Upper lobe of right lung (tissue), 1 donor: ENCODE results near the gene ADD1. TPM values are rescaled to one million over a fixed set of nuclear protein-coding genes. Genes with fewer than 3 reads are reported as not detected.

ENCODE experiments used
- ATAC-seq: fragments of 200-7000 bp; cut with Tn5 transposase; one replicate; pipeline ENCODE4 v1.9.1; 2020; ENCODE audit warnings: mild to moderate bottlenecking, moderate library complexity
- DNase-seq: peaks from one replicate; pipeline ENCODE4 v3.0.0-alpha.2; 2020
- H3K27ac ChIP-seq: fragments of 200-600 bp; one replicate; pipeline ENCODE4 v1.8.0; 2022
- H3K27me3 ChIP-seq: fragments of 200-600 bp; one replicate; pipeline ENCODE4 v1.8.0; 2022; ENCODE audit warnings: mild to moderate bottlenecking
- H3K36me3 ChIP-seq: fragments of 200-600 bp; one replicate; pipeline ENCODE4 v1.8.0; 2022
- H3K4me1 ChIP-seq: fragments of 200-600 bp; one replicate; pipeline ENCODE4 v1.8.0; 2022
- H3K4me3 ChIP-seq: fragments of 200-600 bp; one replicate; pipeline ENCODE4 v1.8.0; 2022; ENCODE audit warnings: mild to moderate bottlenecking
- H3K9me3 ChIP-seq: fragments of 200-600 bp; one replicate; pipeline ENCODE4 v1.8.0; 2022
- intact Hi-C: fragments of 100-400 bp; cut with DNase I; formaldehyde crosslinking; loops from one replicate; pipeline ENCODE4 v1.11.0; 2022
- total RNA-seq: library from RNA; stranded (reverse); fragmentation: NEBNext Ultra II Directional; extraction: Animal tissue kit (Norgen Biotek cat#: 25700); gene quantifications from one replicate; pipeline ENCODE4 v1.2.1, GENCODE V29; 2021
- TF ChIP-seq, protein P1 (sequence below): fragments of 200-600 bp; IDR thresholded peaks from one replicate; pipeline ENCODE4 v1.8.0; 2022; ENCODE audit warnings: antibody characterized with exemption
- donor health status: DM: no; HTN: yes; CAD: no; lungs with severe emphysema.

ADD1 gene
- total RNA-seq, 1 donor from 2014 or later: 286 TPM

DNA sequence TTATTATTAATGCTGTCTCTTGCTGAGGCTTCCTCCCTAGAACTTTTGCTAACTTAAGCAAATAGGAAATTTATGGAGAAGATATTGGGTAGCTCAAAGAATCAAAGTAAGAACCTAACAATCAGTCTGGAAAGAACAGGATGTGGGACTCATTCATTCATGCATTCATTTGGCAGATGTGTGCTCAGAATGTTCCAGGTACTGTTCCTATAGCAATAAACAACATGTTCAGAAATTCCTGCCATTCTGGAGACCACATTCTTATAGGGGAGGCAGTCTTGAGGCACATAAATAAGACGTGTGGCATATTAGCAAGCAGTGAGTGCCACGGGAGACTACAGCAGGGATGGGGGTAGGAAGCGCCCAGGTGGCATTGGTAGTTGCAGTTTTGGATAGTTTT is 124.7 kb downstream of the ADD1 start:
- Histone ChIP-seq H3K36me3 (no peaks in the 10 kb centered on the region), H3K4me3 (no peak overlapping the region), H3K9me3 (no peaks in the 10 kb centered on the region), H3K27me3 (no peaks in the 10 kb centered on the region), H3K4me1 (peaks cover 5% of the 10 kb centered on the region), H3K27ac (no peak overlapping the region)
- DNase-seq (no peak), ATAC-seq (no peak)
- TF ChIP-seq, protein P1, sequence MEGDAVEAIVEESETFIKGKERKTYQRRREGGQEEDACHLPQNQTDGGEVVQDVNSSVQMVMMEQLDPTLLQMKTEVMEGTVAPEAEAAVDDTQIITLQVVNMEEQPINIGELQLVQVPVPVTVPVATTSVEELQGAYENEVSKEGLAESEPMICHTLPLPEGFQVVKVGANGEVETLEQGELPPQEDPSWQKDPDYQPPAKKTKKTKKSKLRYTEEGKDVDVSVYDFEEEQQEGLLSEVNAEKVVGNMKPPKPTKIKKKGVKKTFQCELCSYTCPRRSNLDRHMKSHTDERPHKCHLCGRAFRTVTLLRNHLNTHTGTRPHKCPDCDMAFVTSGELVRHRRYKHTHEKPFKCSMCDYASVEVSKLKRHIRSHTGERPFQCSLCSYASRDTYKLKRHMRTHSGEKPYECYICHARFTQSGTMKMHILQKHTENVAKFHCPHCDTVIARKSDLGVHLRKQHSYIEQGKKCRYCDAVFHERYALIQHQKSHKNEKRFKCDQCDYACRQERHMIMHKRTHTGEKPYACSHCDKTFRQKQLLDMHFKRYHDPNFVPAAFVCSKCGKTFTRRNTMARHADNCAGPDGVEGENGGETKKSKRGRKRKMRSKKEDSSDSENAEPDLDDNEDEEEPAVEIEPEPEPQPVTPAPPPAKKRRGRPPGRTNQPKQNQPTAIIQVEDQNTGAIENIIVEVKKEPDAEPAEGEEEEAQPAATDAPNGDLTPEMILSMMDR: no peak
- intact Hi-C loops: no loop called here

DNA sequence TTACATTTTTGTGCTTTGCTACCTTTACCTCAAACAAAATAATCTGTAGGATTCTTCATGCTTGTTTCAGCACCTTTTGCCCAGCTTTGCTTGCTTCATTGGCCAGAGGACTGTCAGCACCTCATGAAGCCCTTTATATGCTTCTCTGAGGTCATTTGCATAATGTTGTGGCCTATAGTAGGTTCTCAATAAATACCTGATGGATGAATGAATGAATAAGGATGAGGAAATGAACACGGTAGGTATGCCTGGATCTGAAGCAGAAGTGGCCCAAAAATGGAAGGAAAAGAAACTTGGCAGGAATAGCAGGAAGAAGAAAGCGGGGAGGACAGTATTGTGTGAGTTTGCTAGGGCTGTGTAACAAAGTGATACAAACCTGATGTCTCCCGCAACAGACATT is 127.6 kb downstream of the ADD1 start:
- H3K4me3 ChIP-seq: no peak overlapping the region
- DNase-seq (no peak), ATAC-seq (no peak)
- H3K36me3 ChIP-seq: no peaks in the 10 kb centered on the region
- no peaks in the 10 kb centered on the region for H3K4me1 ChIP-seq
- H3K27ac ChIP-seq: no peak overlapping the region
- TF ChIP-seq, protein P1: no peak
- intact Hi-C loops: no loop called here
- no peaks in the 10 kb centered on the region for H3K9me3 ChIP-seq
- H3K27me3 ChIP-seq: no peaks in the 10 kb centered on the region

DNA sequence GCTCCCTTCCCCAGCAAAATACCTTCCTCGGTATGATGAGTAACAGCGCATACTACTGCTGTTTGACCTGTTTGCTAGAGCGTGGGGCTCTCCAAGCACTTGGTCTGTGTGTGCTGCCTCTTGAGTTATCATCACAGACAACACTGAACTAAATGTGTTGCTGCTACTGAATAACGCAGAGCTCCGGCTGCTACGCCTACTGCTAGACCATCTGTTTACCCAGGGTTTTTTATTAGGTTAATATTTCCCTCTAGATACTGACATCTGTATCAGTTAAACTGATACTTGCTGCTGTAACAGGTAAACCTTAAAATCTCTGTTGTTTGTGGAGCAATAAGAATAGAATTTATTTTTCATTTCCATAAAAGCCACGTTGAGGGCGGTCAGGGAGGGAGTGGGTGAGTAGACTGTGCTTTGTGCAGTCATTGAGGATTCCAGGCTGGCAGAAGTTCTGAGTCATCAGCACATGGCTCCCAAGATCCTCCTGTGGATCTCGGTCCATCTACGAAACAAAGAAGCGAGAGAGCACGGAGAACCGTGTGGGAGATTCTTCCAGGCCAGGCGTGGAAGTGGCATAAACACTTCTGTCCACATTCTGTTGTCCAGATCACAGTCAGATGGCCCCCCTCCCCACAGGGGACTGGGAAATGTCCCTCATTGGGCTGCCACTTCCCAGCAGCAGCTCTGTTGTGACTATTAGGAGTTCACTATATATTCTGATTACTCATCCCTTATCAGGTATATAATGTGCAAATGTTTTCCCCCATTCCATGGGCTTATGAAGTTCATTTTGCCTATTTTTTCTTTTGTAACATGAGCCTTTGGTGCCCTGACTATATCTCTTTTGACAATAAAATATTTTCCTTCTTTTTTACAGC is 133.8 kb downstream of the ADD1 start:
- ATAC-seq: peak; percentile 24
- Histone ChIP-seq H3K36me3 (no peaks in the 10 kb centered on the region), H3K4me3 (no peak overlapping the region), H3K27me3 (no peaks in the 10 kb centered on the region), H3K9me3 (no peaks in the 10 kb centered on the region), H3K4me1 (no peaks in the 10 kb centered on the region), H3K27ac (no peak overlapping the region)
- intact Hi-C loops: no loop called here
- TF ChIP-seq, protein P1: no peak
- no peak for DNase-seq

Other genes with a start within 250 kb of the ADD1 start
- gene TNIP2, start 87.5 kb upstream of the ADD1 start, total RNA-seq: 43.4 TPM
- 99.0 TPM for gene SH3BP2, start 50.8 kb upstream of the ADD1 start, total RNA-seq
- gene NOP14, start 119.6 kb downstream of the ADD1 start, total RNA-seq: 21.4 TPM
- 8.0 TPM for gene GRK4, start 119.7 kb downstream of the ADD1 start, total RNA-seq
- not detected for gene HTT-AS, start 230.7 kb downstream of the ADD1 start, total RNA-seq
- gene HTT, start 230.8 kb downstream of the ADD1 start, total RNA-seq: 73.6 TPM